HL-60 (cell line): ENCODE results near the gene BBC3.

Experiments
- CTCF ChIP-seq: IDR thresholded peaks from one replicate; pipeline ENCODE4 v1.5.1; 2011; ENCODE audit warnings: low read length, control low read depth, inconsistent platforms; ENCODE audit not compliant: insufficient read depth
- GABPA ChIP-seq: IDR thresholded peaks from 2 replicates; pipeline ENCODE4 v1.6.1; 2012; ENCODE audit warnings: low read depth
- POLR2AphosphoS5 ChIP-seq: IDR thresholded peaks from 2 replicates; pipeline ENCODE4 v1.6.1; 2012; ENCODE audit warnings: low read depth
- REST ChIP-seq: IDR thresholded peaks from 2 replicates; pipeline ENCODE4 v1.6.1; 2012; ENCODE audit warnings: low read depth; ENCODE audit not compliant: insufficient replicate concordance
- SPI1 ChIP-seq: IDR thresholded peaks from 2 replicates; pipeline ENCODE4 v1.6.1; 2012; ENCODE audit warnings: low read depth, mild to moderate bottlenecking, borderline replicate concordance

GRCh38 chr19:47215581-47215980, 15.4 kb downstream of the BBC3 start:
- TF ChIP-seq CTCF (no peak), POLR2AphosphoS5 (no peak), REST (no peak), GABPA (no peak), SPI1 (no peak)
